HCT116 (cell line): ENCODE measurements around the gene LYRM7. TPM values are rescaled to one million over a fixed set of nuclear protein-coding genes. Genes with fewer than 3 reads are reported as not detected.

Experiments
- ATAC-seq: fragments of 200-7000 bp; cut with Tn5 transposase; 2 replicates; pipeline ENCODE4 v1.9.1; 2020; ENCODE audit warnings: mild to moderate bottlenecking, moderate library complexity
- BruUV-seq: library from RNA; stranded (reverse); fragments of 400-500 nt; replicated peaks from 2 replicates; lab custom pipeline; 2021; lab: Mats Ljungman, UMichigan
- CTCF ChIA-PET: fragments of 300-600 bp; sonication (Branson Sonifier 250); formaldehyde crosslinking; loops from one replicate; lab custom pipeline; 2021; ENCODE audit warnings: antibody characterized with exemption; lab: Charles Lee
- POLR2A ChIA-PET: fragments of 300-600, 350-600 bp; sonication (Branson Sonifier 250); formaldehyde crosslinking; loops from one replicate; lab custom pipeline; 2021; ENCODE audit warnings: antibody characterized with exemption; lab: Charles Lee
- RAD21 ChIA-PET, 2 experiments: fragments of 300-600 bp; sonication (Branson Sonifier 250); formaldehyde crosslinking; loops; one replicate each; lab custom pipeline; 2023; ENCODE audit warnings: low total read pairs in 2 of 2; ENCODE audit not compliant: uncharacterized antibody in 2 of 2, unreplicated experiment in 2 of 2, low non-redundant PET in 1 of 2; lab: Charles Lee
- DNase-seq: peaks from one replicate; pipeline ENCODE4 v3.0.0-alpha.2; 2010; ENCODE audit warnings: low read depth, low spot score
- H2AFZ ChIP-seq: fragments of 200-600 bp; shearing (Covaris generic), sonication (generic); 2 replicates; pipeline ENCODE4 v1.6.1; 2017; ENCODE audit warnings: low read depth, mixed run types, mixed read lengths, antibody characterized with exemption, low read length; ENCODE audit not compliant: poor library complexity, severe bottlenecking
- H3K27ac ChIP-seq: 2 replicates; pipeline ENCODE4 v1.5.1; 2012; ENCODE audit warnings: low read depth, low read length
- H3K27me3 ChIP-seq: fragments of 200-600 bp; sonication (generic); 2 replicates; pipeline ENCODE4 v1.6.1; 2016; ENCODE audit warnings: mixed run types, low read length, mixed read lengths; ENCODE audit not compliant: insufficient read depth
- H3K36me3 ChIP-seq, 2 experiments: fragments of 200-500 bp in 1 of 2; fragments of 200-600 bp in 1 of 2; sonication (Bioruptor generic) in 1 of 2; sonication (generic) in 1 of 2; 2 replicates each; pipeline versions ENCODE4 v1.5.1 to v1.6.1; 2014 to 2016; ENCODE audit warnings: low read length in 2 of 2, inconsistent platforms in 1 of 2, mixed read lengths in 1 of 2, mixed run types in 1 of 2; ENCODE audit not compliant: insufficient read depth in 2 of 2, control insufficient read depth in 1 of 2
- H3K4me1 ChIP-seq, 2 experiments: fragments of 200-600 bp in 1 of 2; sonication (generic) in 1 of 2; 2 replicates each; pipeline versions ENCODE4 v1.5.1 to v1.6.1; 2012 to 2017; ENCODE audit warnings: low read length in 2 of 2, inconsistent platforms in 1 of 2, mild to moderate bottlenecking in 1 of 2, mixed read lengths in 1 of 2, mixed run types in 1 of 2, moderate library complexity in 1 of 2; ENCODE audit not compliant: insufficient read depth in 2 of 2, control insufficient read depth in 1 of 2
- H3K4me2 ChIP-seq: fragments of 200-600 bp; sonication (generic); 2 replicates; pipeline ENCODE4 v1.6.1; 2017; ENCODE audit warnings: mixed run types, low read length, mixed read lengths
- H3K4me3 ChIP-seq, 2 experiments: fragments of 200-600 bp in 1 of 2; sonication (generic) in 1 of 2; replicated peaks in 1 of 2; 2 replicates each; pipeline ENCODE4 v1.5.1; 2011 to 2016; ENCODE audit warnings: low read length in 2 of 2, control low read depth in 1 of 2, low read depth in 1 of 2, mild to moderate bottlenecking in 1 of 2, mixed read lengths in 1 of 2, mixed run types in 1 of 2
- H3K79me2 ChIP-seq: fragments of 200-600 bp; sonication (generic); 2 replicates; pipeline ENCODE4 v1.6.1; 2017; ENCODE audit warnings: mild to moderate bottlenecking, mixed run types, low read length, moderate library complexity, mixed read lengths; ENCODE audit not compliant: insufficient read depth
- H3K9ac ChIP-seq: fragments of 200-600 bp; sonication (generic); 2 replicates; pipeline ENCODE4 v1.6.1; 2016; ENCODE audit warnings: low read length, mixed read lengths
- H3K9me2 ChIP-seq: fragments of 200-600 bp; sonication (generic), shearing (Covaris generic); 2 replicates; pipeline ENCODE4 v1.6.1; 2017; ENCODE audit warnings: mixed run types, mild to moderate bottlenecking, moderate library complexity; ENCODE audit not compliant: insufficient read depth
- H3K9me3 ChIP-seq, 2 experiments: fragments of 200-500 bp in 1 of 2; fragments of 200-600 bp in 1 of 2; sonication (Bioruptor generic) in 1 of 2; sonication (generic) in 1 of 2; 2 replicates each; pipeline ENCODE4 v1.6.1; 2014 to 2017; ENCODE audit warnings: low read length in 2 of 2, mixed read lengths in 2 of 2, inconsistent platforms in 1 of 2, low read depth in 1 of 2, mild to moderate bottlenecking in 1 of 2, mixed run types in 1 of 2, moderate library complexity in 1 of 2; ENCODE audit not compliant: control insufficient read depth in 1 of 2, insufficient read depth in 1 of 2
- H4K20me1 ChIP-seq: fragments of 200-600 bp; sonication (generic), shearing (Covaris generic); 2 replicates; pipeline ENCODE4 v1.6.1; 2017; ENCODE audit warnings: mixed run types, mild to moderate bottlenecking, moderate library complexity; ENCODE audit not compliant: insufficient read depth
- CBX3 ChIP-seq: IDR thresholded peaks from 2 replicates; pipeline ENCODE4 v1.6.1; 2012; ENCODE audit warnings: low read depth
- CEBPB ChIP-seq: IDR thresholded peaks from 2 replicates; pipeline ENCODE4 v1.6.1; 2012; ENCODE audit warnings: low read depth
- EGR1 ChIP-seq: IDR thresholded peaks from 2 replicates; pipeline ENCODE4 v1.6.1; 2012; ENCODE audit warnings: low read depth
- FOSL1 ChIP-seq: IDR thresholded peaks from 2 replicates; pipeline ENCODE4 v1.6.1; 2012; ENCODE audit warnings: low read depth
- JUND ChIP-seq: IDR thresholded peaks from 2 replicates; pipeline ENCODE4 v1.6.1; 2012
- RAD21 ChIP-seq: IDR thresholded peaks from 2 replicates; pipeline ENCODE4 v1.6.1; 2012; ENCODE audit warnings: low read depth, mild to moderate bottlenecking
- SIN3A ChIP-seq: IDR thresholded peaks from 2 replicates; pipeline ENCODE4 v1.6.1; 2012; ENCODE audit warnings: low read depth
- SP1 ChIP-seq: IDR thresholded peaks from 2 replicates; pipeline ENCODE4 v1.6.1; 2012; ENCODE audit warnings: low read depth
- SRF ChIP-seq: IDR thresholded peaks from 2 replicates; pipeline ENCODE4 v1.6.1; 2012; ENCODE audit warnings: low read depth
- ZBTB33 ChIP-seq: IDR thresholded peaks from 2 replicates; pipeline ENCODE4 v1.6.1; 2011; ENCODE audit warnings: mild to moderate bottlenecking, low read length, moderate library complexity; ENCODE audit not compliant: insufficient replicate concordance; ENCODE audit errors: extremely low read depth
- ZFX ChIP-seq: fragments of 450-650 bp; IDR thresholded peaks from 2 replicates; pipeline ENCODE4 v1.6.1; 2017
- intact Hi-C: fragments of 100-400 bp; cut with micrococcal nuclease; formaldehyde crosslinking; loops from 2 replicates; pipeline ENCODE4 v1.10.0; 2022
- total RNA-seq: library from RNA; stranded (reverse); gene quantifications from one replicate; pipeline ENCODE4 v1.2.1, GENCODE V29; 2021; ENCODE audit not compliant: unreplicated experiment

Gene LYRM7
- total RNA-seq, 1 experiment from 2014 or later = 14.4 TPM

DNA sequence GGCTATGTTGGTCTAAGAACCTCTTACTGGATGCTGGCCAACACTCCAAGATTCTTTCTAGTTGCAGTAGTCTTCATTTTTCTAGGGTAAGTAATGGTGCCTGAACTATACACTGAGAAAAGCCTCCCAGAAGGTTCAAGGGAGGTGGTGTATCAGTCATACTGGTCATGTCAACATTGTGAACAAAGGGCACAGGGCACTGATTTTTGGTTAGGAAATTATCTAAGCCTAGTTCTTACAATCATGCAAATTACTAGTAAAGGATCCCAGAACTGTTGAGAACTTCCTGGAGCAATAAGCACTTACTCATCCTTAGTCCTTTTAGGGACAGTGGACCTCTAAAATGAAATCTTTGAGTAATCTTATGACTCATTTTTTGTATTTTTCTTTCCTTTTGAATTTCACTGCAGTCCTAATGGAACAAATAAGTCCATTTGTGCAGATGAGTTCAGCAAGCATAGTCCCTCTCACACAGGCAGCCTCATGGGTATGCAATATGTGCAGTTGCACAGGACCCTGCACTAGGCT, 72.0 kb downstream of the LYRM7 start:
- CTCF ChIA-PET = no interaction called here

More for the DNA sequence above, 72.0 kb downstream of the LYRM7 start:
- BruUV-seq = no TSS peak
- POLR2A ChIA-PET = no interaction called here
- no peaks in the 10 kb centered on the region for H3K79me2 ChIP-seq
- no peaks in the 10 kb centered on the region; the same call in 1 of the 2 replicates for H3K9me2 ChIP-seq
- no peak overlapping the region for H3K9ac ChIP-seq
- intact Hi-C loops = no loop called here
- H3K36me3 ChIP-seq = no peaks in the 10 kb centered on the region
- H4K20me1 ChIP-seq = no peaks in the 10 kb centered on the region
- 0 out of 4 replicates have a peak, but pooled peaks cover 0 to 3% of the 10 kb centered on the region in 2 experiments for H3K9me3 ChIP-seq
- no peak overlapping the region for H3K4me3 ChIP-seq
- ATAC-seq (peak; percentile 34; the same call in 1 of the 2 replicates), DNase-seq (no peak)
- peaks cover 0 to 13% of the 10 kb centered on the region in 2 experiments; a peak in 2 of 4 replicates for H3K4me1 ChIP-seq
- H3K27ac ChIP-seq = 0 out of 2 replicates have a peak overlapping the region, but pooled peaks have one; percentile 20
- H2AFZ ChIP-seq = peak overlapping the region; percentile 42
- RAD21 ChIA-PET = no interaction called here
- H3K4me2 ChIP-seq = peak overlapping the region; percentile 49
- H3K27me3 ChIP-seq = no peaks in the 10 kb centered on the region
- TF ChIP-seq RAD21 (no peak), CBX3 (peak; percentile 29; the same call in 1 of the 2 replicates), JUND (peak; percentile 59; the same call in 1 of the 2 replicates), SIN3A (no peak), EGR1 (no peak), CEBPB (peak; percentile 55), ZBTB33 (no peak), ZFX (no peak), SP1 (peak; percentile 52; the same call in 1 of the 2 replicates), FOSL1 (peak; percentile 87), SRF (peak; percentile 85)
